NB4 (cell line): Measurements from ENCODE around the gene CDK17.

ENCODE experiments used
- CTCF ChIP-seq: IDR thresholded peaks from one replicate; pipeline ENCODE4 v1.5.1; 2012; ENCODE audit warnings: low read depth, low read length
- MAX ChIP-seq: IDR thresholded peaks from 2 replicates; pipeline ENCODE4 v1.6.1; 2011; ENCODE audit warnings: low read depth, low read length
- MYC ChIP-seq: IDR thresholded peaks from 2 replicates; pipeline ENCODE4 v1.6.1; 2011; ENCODE audit warnings: low read depth, low read length
- POLR2A ChIP-seq: IDR thresholded peaks from 2 replicates; pipeline ENCODE4 v1.6.1; 2011; ENCODE audit warnings: mild to moderate bottlenecking; ENCODE audit not compliant: insufficient read length; ENCODE audit errors: extremely low read depth

GRCh38 chr12:96350982-96351381 lies 49.3 kb downstream of the CDK17 start:
- TF ChIP-seq POLR2A (no peak), CTCF (no peak), MYC (no peak), MAX (no peak)
